ENCODE results near the gene MICAL3.

MICAL3 gene

GRCh38 chr22:17792854-17793434 is 231.4 kb downstream of the MICAL3 start:
- Histone ChIP-seq H3K36me3 (ENCODE audit: control insufficient read depth in 5 of 5, insufficient read depth in 5 of 5, low read length in 5 of 5) (peaks cover 0 to 63% (median 53%) of the 10 kb centered on the region in 5 donors), H3K27ac (ENCODE audit: low read depth, low read length) (no peak overlapping the region), H3K9ac (ENCODE audit: low read length in 5 of 5) (no peak overlapping the region)

GRCh38 chr22:17792299-17792698 is 232.1 kb downstream of the MICAL3 start:
- Histone ChIP-seq H3K27ac (ENCODE audit: low read depth, low read length) (no peak overlapping the region), H3K9me3 (ENCODE audit: control insufficient read depth in 5 of 5, low read length in 5 of 5) (no peaks in the 10 kb centered on the region), H3K9ac (ENCODE audit: low read length in 5 of 5) (no peak overlapping the region), H3K36me3 (ENCODE audit: control insufficient read depth in 5 of 5, insufficient read depth in 5 of 5, low read length in 5 of 5) (peaks cover 0 to 59% (median 54%) of the 10 kb centered on the region in 5 donors), H3K27me3 (ENCODE audit: control insufficient read depth in 5 of 5, insufficient read depth in 4 of 5, low read length in 5 of 5) (no peaks in the 10 kb centered on the region), H3K4me1 (ENCODE audit: control insufficient read depth in 5 of 5, insufficient read depth in 5 of 5, low read length in 5 of 5) (peaks cover 0 to 3% (median 2%) of the 10 kb centered on the region in 5 donors), H3K4me3 (ENCODE audit: low read depth in 1 of 5, low read length in 5 of 5) (no peak overlapping the region)

More at GRCh38 chr22:17792854-17793434, 231.4 kb downstream of the MICAL3 start:
- Histone ChIP-seq H3K4me3 (ENCODE audit: low read depth in 1 of 5, low read length in 5 of 5) (no peak overlapping the region), H3K4me1 (ENCODE audit: control insufficient read depth in 5 of 5, insufficient read depth in 5 of 5, low read length in 5 of 5) (no peaks in the 10 kb centered on the region), H3K27me3 (ENCODE audit: control insufficient read depth in 5 of 5, insufficient read depth in 4 of 5, low read length in 5 of 5) (no peaks in the 10 kb centered on the region), H3K9me3 (ENCODE audit: control insufficient read depth in 5 of 5, low read length in 5 of 5) (no peaks in the 10 kb centered on the region)

- H3K9ac ChIP-seq (ENCODE audit: low read length in 5 of 5), result no peak overlapping the region
- H3K4me1 ChIP-seq (ENCODE audit: control insufficient read depth in 5 of 5, insufficient read depth in 5 of 5, low read length in 5 of 5), result peaks cover 1 to 14% (median 12%) of the 10 kb centered on the region in 5 donors
- H3K36me3 ChIP-seq (ENCODE audit: control insufficient read depth in 5 of 5, insufficient read depth in 5 of 5, low read length in 5 of 5), result peaks cover 0 to 56% (median 44%) of the 10 kb centered on the region in 5 donors
- H3K27ac ChIP-seq (ENCODE audit: low read depth, low read length), result no peak overlapping the region
- H3K27me3 ChIP-seq (ENCODE audit: control insufficient read depth in 5 of 5, insufficient read depth in 4 of 5, low read length in 5 of 5), result no peaks in the 10 kb centered on the region
- H3K4me3 ChIP-seq (ENCODE audit: low read depth in 1 of 5, low read length in 5 of 5), result no peak overlapping the region
- no peaks in the 10 kb centered on the region for H3K9me3 ChIP-seq (ENCODE audit: control insufficient read depth in 5 of 5, low read length in 5 of 5)
Measured at GRCh38 chr22:17791196-17791595, 233.2 kb downstream of the MICAL3 start.

GRCh38 chr22:17789379-17790200 is 234.8 kb downstream of the MICAL3 start:
- H3K36me3 ChIP-seq (ENCODE audit: control insufficient read depth in 5 of 5, insufficient read depth in 5 of 5, low read length in 5 of 5), result peaks cover 0 to 44% (median 34%) of the 10 kb centered on the region in 5 donors
- no peak overlapping the region for H3K9ac ChIP-seq (ENCODE audit: low read length in 5 of 5)
- H3K4me3 ChIP-seq (ENCODE audit: low read depth in 1 of 5, low read length in 5 of 5), result no peak overlapping the region
- H3K9me3 ChIP-seq (ENCODE audit: control insufficient read depth in 5 of 5, low read length in 5 of 5), result no peaks in the 10 kb centered on the region
- no peak overlapping the region for H3K27ac ChIP-seq (ENCODE audit: low read depth, low read length)
- H3K4me1 ChIP-seq (ENCODE audit: control insufficient read depth in 5 of 5, insufficient read depth in 5 of 5, low read length in 5 of 5), result peaks cover 1 to 20% (median 12%) of the 10 kb centered on the region in 5 donors
- H3K27me3 ChIP-seq (ENCODE audit: control insufficient read depth in 5 of 5, insufficient read depth in 4 of 5, low read length in 5 of 5), result no peaks in the 10 kb centered on the region

- H3K4me1 ChIP-seq (ENCODE audit: control insufficient read depth in 5 of 5, insufficient read depth in 5 of 5, low read length in 5 of 5), result peaks cover 1 to 20% (median 12%) of the 10 kb centered on the region in 5 donors
- no peak overlapping the region for H3K27ac ChIP-seq (ENCODE audit: low read depth, low read length)
- H3K27me3 ChIP-seq (ENCODE audit: control insufficient read depth in 5 of 5, insufficient read depth in 4 of 5, low read length in 5 of 5), result no peaks in the 10 kb centered on the region
- H3K36me3 ChIP-seq (ENCODE audit: control insufficient read depth in 5 of 5, insufficient read depth in 5 of 5, low read length in 5 of 5), result peaks cover 0 to 40% (median 33%) of the 10 kb centered on the region in 5 donors
- no peak overlapping the region for H3K9ac ChIP-seq (ENCODE audit: low read length in 5 of 5)
- no peak overlapping the region for H3K4me3 ChIP-seq (ENCODE audit: low read depth in 1 of 5, low read length in 5 of 5)
- no peaks in the 10 kb centered on the region for H3K9me3 ChIP-seq (ENCODE audit: control insufficient read depth in 5 of 5, low read length in 5 of 5)
Measured at GRCh38 chr22:17788528-17789378, 235.6 kb downstream of the MICAL3 start.

GRCh38 chr22:17787716-17788330 is 236.5 kb downstream of the MICAL3 start:
- H3K27me3 ChIP-seq (ENCODE audit: control insufficient read depth in 5 of 5, insufficient read depth in 4 of 5, low read length in 5 of 5), result no peaks in the 10 kb centered on the region
- H3K9ac ChIP-seq (ENCODE audit: low read length in 5 of 5), result no peak overlapping the region
- no peak overlapping the region for H3K4me3 ChIP-seq (ENCODE audit: low read depth in 1 of 5, low read length in 5 of 5)
- H3K9me3 ChIP-seq (ENCODE audit: control insufficient read depth in 5 of 5, low read length in 5 of 5), result no peaks in the 10 kb centered on the region
- no peak overlapping the region for H3K27ac ChIP-seq (ENCODE audit: low read depth, low read length)
- peaks cover 1 to 20% (median 12%) of the 10 kb centered on the region in 5 donors for H3K4me1 ChIP-seq (ENCODE audit: control insufficient read depth in 5 of 5, insufficient read depth in 5 of 5, low read length in 5 of 5)
- peaks cover 0 to 38% (median 33%) of the 10 kb centered on the region in 5 donors for H3K36me3 ChIP-seq (ENCODE audit: control insufficient read depth in 5 of 5, insufficient read depth in 5 of 5, low read length in 5 of 5)

- no peak overlapping the region for H3K9ac ChIP-seq (ENCODE audit: low read length in 5 of 5)
- H3K27ac ChIP-seq (ENCODE audit: low read depth, low read length), result peak overlapping the region; percentile 2
- peaks cover 0 to 2% (median 0%) of the 10 kb centered on the region in 5 donors for H3K27me3 ChIP-seq (ENCODE audit: control insufficient read depth in 5 of 5, insufficient read depth in 4 of 5, low read length in 5 of 5)
- H3K4me3 ChIP-seq (ENCODE audit: low read depth in 1 of 5, low read length in 5 of 5), result no peak overlapping the region
- no peaks in the 10 kb centered on the region for H3K9me3 ChIP-seq (ENCODE audit: control insufficient read depth in 5 of 5, low read length in 5 of 5)
- peaks cover 0 to 37% (median 33%) of the 10 kb centered on the region in 5 donors for H3K36me3 ChIP-seq (ENCODE audit: control insufficient read depth in 5 of 5, insufficient read depth in 5 of 5, low read length in 5 of 5)
- peaks cover 1 to 21% (median 13%) of the 10 kb centered on the region in 5 donors for H3K4me1 ChIP-seq (ENCODE audit: control insufficient read depth in 5 of 5, insufficient read depth in 5 of 5, low read length in 5 of 5)
Measured at GRCh38 chr22:17787241-17787640, 237.1 kb downstream of the MICAL3 start.

- Histone ChIP-seq H3K4me1 (ENCODE audit: control insufficient read depth in 5 of 5, insufficient read depth in 5 of 5, low read length in 5 of 5) (peaks cover 3 to 27% (median 19%) of the 10 kb centered on the region in 5 donors), H3K36me3 (ENCODE audit: control insufficient read depth in 5 of 5, insufficient read depth in 5 of 5, low read length in 5 of 5) (peaks cover 0 to 34% (median 32%) of the 10 kb centered on the region in 5 donors), H3K4me3 (ENCODE audit: low read depth in 1 of 5, low read length in 5 of 5) (no peak overlapping the region), H3K9me3 (ENCODE audit: control insufficient read depth in 5 of 5, low read length in 5 of 5) (no peaks in the 10 kb centered on the region), H3K27me3 (ENCODE audit: control insufficient read depth in 5 of 5, insufficient read depth in 4 of 5, low read length in 5 of 5) (peaks cover 0 to 4% (median 0%) of the 10 kb centered on the region in 5 donors), H3K27ac (ENCODE audit: low read depth, low read length) (peak overlapping the region; percentile 2), H3K9ac (ENCODE audit: low read length in 5 of 5) (no peak overlapping the region)
Measured at GRCh38 chr22:17786435-17787161, 237.8 kb downstream of the MICAL3 start.
